Loucy (cell line): ENCODE data around the gene PTPRN2.

Experiments
- EZH2phosphoT487 ChIP-seq: fragments of 200-600 bp; IDR thresholded peaks from 2 replicates; pipeline ENCODE4 v1.6.1; 2018; ENCODE audit warnings: antibody characterized with exemption, mild to moderate bottlenecking, moderate library complexity, borderline replicate concordance
- TF ChIP-seq, protein P1 (sequence below): fragments of 200-600 bp; sonication (generic); conservative IDR thresholded peaks from 2 replicates; pipeline ENCODE4 v1.5.1; 2014; ENCODE audit warnings: mild to moderate bottlenecking, antibody characterized with exemption, low read length

DNA sequence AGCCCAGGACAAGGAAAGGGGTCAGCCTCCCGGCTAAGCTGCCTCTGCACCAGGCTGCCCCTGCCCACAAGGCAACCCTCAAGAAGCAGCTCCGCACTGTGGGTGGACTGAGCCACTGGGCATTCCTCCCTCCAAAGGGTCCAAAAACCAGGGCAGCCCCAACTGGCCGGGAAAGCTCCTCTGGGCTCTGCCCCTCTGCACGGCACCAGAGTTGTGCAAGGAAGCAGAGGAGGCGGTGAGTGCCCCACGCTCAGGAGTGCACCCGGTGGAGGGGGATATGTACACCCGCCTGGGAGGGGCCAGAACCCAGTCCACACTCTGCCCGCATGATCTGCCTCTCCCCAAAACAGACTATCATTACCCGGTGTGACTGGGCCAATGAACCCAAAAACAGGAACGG, 43.8 kb downstream of the PTPRN2 start:
- TF ChIP-seq, protein P1, sequence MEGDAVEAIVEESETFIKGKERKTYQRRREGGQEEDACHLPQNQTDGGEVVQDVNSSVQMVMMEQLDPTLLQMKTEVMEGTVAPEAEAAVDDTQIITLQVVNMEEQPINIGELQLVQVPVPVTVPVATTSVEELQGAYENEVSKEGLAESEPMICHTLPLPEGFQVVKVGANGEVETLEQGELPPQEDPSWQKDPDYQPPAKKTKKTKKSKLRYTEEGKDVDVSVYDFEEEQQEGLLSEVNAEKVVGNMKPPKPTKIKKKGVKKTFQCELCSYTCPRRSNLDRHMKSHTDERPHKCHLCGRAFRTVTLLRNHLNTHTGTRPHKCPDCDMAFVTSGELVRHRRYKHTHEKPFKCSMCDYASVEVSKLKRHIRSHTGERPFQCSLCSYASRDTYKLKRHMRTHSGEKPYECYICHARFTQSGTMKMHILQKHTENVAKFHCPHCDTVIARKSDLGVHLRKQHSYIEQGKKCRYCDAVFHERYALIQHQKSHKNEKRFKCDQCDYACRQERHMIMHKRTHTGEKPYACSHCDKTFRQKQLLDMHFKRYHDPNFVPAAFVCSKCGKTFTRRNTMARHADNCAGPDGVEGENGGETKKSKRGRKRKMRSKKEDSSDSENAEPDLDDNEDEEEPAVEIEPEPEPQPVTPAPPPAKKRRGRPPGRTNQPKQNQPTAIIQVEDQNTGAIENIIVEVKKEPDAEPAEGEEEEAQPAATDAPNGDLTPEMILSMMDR: no peak
- no peak for TF ChIP-seq EZH2phosphoT487
